Epithelial cell of esophagus (primary cell): Measurements from ENCODE around the gene TMEM165.
"Not testable (repeated sequence)": the region's sequence is repeated elsewhere in the genome, so short reads cannot be mapped to it uniquely, and the experiment has no call there.

Experiments
- DNase-seq: peaks from one replicate; pipeline ENCODE4 v3.0.0; 2010; ENCODE audit warnings: low read depth
- H3K4me3 ChIP-seq: 2 replicates; pipeline ENCODE4 v1.5.1; 2011; ENCODE audit warnings: mild to moderate bottlenecking, low read length, control low read depth
- TF ChIP-seq, protein P1 (sequence below): IDR thresholded peaks from 2 replicates; pipeline ENCODE4 v1.5.1; 2011; ENCODE audit warnings: low read depth, mild to moderate bottlenecking, low read length, control low read depth, inconsistent platforms; ENCODE audit not compliant: insufficient read depth; ENCODE audit errors: missing control alignments

TMEM165 gene

DNA sequence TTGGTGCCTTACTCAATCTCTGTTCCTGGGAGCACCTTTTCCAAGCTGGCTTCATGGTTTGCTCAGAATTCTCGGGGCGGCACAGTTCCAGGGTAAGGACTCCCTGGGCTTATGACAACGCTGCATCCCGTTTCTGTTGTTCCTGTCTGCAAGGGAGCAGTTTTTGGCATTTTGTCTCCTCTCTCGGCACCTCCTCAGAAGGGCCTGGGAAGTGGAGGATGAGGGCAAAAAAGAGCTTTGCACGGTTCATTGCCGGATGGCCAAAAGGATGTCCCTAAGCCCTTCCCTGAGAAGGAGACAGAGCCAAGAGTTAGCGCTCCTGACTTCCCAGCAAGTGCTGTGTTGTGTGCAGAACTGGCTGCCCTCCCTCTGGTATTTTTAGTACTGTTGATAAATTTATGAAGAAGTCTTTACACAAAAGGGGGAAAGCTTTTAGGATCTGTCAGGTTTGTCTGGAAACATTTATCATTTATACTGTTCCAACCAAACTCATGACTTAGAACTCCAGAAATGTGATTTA is 36.3 kb upstream of the TMEM165 start:
- no peak for DNase-seq
- TF ChIP-seq, protein P1, sequence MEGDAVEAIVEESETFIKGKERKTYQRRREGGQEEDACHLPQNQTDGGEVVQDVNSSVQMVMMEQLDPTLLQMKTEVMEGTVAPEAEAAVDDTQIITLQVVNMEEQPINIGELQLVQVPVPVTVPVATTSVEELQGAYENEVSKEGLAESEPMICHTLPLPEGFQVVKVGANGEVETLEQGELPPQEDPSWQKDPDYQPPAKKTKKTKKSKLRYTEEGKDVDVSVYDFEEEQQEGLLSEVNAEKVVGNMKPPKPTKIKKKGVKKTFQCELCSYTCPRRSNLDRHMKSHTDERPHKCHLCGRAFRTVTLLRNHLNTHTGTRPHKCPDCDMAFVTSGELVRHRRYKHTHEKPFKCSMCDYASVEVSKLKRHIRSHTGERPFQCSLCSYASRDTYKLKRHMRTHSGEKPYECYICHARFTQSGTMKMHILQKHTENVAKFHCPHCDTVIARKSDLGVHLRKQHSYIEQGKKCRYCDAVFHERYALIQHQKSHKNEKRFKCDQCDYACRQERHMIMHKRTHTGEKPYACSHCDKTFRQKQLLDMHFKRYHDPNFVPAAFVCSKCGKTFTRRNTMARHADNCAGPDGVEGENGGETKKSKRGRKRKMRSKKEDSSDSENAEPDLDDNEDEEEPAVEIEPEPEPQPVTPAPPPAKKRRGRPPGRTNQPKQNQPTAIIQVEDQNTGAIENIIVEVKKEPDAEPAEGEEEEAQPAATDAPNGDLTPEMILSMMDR: no peak
- H3K4me3 ChIP-seq: no peak overlapping the region

DNA sequence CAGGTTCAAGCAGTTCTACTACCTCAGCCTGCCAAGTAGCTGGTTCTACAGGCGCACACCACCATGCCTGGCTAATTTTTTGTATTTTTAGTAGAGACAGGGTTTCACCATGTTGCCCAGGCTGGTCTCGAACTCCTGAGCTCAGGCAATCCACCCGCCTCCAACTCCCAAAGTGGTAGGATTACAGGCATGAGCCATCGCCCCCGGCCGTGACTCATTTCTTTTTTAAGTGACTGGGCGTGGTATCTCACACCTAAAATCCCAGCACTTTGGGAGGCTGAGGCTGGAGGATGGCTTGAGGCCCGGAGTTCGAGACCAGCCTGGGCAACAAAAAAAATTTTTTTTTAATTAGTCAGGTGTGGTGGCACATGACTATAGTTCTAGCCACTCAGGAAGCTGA is 32.8 kb upstream of the TMEM165 start:
- not testable (repeated sequence) for H3K4me3 ChIP-seq

DNA sequence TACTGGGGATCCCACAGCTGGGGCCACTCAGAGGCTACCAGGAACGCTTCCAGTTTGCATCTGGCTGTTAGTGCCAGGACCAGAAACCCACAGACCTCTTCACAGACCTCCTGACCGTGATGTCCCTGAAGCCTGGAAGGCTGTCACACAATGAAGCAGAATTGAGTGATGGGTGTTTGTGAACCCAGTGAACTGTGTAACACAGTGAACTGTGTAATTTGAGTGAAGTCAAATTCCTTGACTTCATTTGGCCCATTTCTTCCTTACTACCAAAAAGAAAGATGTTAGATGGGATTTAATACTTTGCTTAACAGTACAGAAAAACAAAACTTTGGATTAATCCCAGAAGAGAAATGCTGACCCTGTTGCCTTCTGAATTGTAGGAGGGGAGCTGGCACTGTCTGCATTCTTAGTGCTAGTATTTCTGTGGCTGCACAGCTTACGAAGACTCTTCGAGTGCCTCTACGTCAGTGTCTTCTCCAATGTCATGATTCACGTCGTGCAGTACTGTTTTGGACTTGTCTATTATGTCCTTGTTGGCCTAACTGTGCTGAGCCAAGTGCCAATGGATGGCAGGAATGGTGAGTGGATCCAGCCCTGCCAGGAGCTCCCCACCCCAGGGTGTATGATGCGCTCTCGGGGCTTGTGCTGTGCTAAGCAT is 31.9 kb upstream of the TMEM165 start:
- DNase-seq: peak; percentile 49
- H3K4me3 ChIP-seq: no peak overlapping the region
- TF ChIP-seq, protein P1: no peak

More for the DNA sequence above, 32.8 kb upstream of the TMEM165 start:
- DNase-seq: peak; percentile 49

DNA sequence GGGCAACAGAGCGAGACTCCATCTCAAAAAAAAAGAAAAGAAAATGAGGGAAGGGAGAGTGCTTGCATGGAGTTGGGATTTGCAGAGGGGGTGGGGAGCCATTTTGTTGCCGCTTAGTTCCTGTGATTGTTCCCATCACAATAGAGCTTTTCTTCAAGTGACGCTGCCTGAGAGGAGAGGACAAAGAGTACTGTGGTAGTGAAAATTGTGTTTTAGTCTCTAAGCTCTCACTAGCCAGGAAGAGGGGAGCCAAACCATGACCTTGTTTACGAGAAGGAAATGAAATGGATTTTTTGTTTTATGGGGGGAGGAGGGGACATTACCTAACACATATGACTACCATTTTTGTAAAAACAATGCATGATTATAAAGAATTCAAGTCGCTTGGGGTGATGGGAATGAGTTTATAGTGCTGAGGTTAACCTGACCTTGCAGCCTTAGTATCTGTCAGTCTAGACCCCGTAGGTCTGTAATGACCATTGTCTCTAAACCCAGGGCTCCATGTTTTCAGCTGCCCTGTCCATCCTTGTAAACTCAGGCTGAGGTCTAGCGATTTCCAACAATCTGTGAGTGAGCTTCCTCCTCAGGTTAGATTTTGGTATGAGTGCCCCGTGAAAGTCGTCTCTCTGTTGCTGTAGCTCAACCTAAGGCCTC is 30.9 kb upstream of the TMEM165 start:
- H3K4me3 ChIP-seq: no peak overlapping the region
- DNase-seq: no peak
- TF ChIP-seq, protein P1: no peak

DNA sequence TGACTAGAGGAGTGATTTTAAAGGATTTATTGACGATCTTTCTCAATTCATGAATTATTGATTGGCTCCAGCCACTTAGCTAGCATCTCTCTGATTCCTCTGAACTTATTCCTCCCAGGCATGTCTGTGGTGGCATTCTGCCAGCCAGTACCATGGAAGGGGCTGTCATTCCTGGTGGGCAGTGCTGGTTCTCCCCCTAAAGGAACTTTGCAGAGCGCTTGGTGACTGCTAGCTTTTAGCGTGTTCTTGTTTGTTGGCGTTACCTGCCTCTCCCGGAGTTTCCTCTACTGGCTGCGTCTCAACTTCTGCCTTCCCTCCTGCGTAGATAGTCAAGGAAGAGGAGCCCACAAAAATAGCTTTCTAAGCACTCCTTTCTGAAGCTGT is 30.4 kb upstream of the TMEM165 start:
- DNase-seq: no peak
- TF ChIP-seq, protein P1: no peak
- no peak overlapping the region for H3K4me3 ChIP-seq

DNA sequence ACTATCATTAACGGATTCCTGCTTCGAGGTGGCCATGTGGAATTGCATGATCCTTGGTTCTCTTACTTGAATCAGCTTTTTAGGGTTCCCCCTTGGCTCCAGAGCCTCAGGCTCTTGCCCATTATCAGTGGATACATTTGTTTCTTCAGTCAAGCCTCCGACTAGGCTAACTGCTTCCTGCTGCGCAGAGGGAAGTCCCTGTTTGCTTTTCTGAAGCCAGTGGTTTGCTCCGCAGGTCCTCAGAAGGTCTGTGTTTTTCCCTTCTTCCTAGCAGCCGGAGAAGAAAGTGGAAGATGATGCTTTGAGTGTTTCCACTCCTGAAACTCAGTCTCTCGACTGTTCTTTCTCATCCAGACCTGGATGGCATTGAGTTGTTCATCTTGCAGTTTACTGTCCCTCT is 29.1 kb upstream of the TMEM165 start:
- no peak for DNase-seq
- no peak overlapping the region for H3K4me3 ChIP-seq
- TF ChIP-seq, protein P1: no peak

DNA sequence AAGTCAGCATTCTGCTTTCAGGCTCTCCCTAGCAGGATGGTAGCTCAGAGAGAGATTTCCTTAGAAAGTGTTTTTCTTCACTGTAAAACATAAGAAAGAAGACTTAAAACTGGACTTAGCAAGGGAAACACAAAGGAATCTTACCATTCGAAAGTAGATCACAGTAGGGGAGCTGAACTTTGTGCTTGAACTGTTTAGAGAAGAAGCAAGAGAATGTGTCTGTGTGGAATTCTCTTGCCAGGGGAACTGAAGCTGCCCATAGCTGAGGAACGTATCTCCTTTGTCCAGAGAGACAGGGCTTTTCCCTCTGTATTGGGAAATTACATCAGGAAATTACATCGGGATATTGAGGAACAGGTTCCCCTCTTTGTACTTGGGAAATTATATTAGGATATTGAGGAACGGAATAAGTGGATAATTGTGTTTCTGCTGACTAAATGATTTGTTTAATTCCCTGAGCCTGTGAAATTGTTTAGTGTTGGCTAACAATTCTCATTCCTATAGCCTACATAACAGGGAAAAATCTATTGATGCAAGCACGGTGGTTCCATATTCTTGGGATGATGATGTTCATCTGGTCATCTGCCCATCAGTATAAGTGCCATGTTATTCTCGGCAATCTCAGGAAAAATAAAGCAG is 28.6 kb upstream of the TMEM165 start:
- DNase-seq: no peak
- H3K4me3 ChIP-seq: no peak overlapping the region
- TF ChIP-seq, protein P1: no peak
